Measurements from ENCODE around the gene PECR.

The PECR gene

DNA sequence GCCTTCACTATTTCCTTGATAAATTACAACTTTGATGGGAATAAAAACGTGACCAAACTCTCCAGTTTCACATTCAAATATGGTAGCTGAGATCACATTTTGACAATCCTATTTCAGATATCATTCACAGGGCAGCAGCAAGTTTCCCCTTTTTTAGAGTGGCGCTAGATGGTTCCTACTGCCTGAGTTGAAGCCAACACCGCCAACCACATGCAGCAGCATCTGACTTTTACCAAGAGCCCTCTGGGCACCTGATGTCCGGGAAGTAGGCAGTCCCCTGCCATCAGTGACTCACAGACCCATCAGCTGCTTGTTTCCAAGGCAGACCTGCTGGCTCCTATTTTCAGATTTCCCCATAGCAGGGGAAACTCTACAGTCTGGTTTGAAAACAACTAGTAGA lies 64.2 kb downstream of the PECR start:
- H3K4me1 ChIP-seq (ENCODE audit: control insufficient read depth in 1 of 2, insufficient read depth in 1 of 2, low read depth in 1 of 2, low read length in 1 of 2) = peaks cover 10 to 17% of the 10 kb centered on the region in 2 experiments
- H3K4me3 ChIP-seq (ENCODE audit: low read depth in 1 of 2, low read length in 1 of 2) = no peak overlapping the region
- no peak overlapping the region for H3K27ac ChIP-seq
- peaks cover 19% of the 10 kb centered on the region for H3K27me3 ChIP-seq
- peaks cover 10% of the 10 kb centered on the region for H3K36me3 ChIP-seq
- TF ChIP-seq, protein P1, sequence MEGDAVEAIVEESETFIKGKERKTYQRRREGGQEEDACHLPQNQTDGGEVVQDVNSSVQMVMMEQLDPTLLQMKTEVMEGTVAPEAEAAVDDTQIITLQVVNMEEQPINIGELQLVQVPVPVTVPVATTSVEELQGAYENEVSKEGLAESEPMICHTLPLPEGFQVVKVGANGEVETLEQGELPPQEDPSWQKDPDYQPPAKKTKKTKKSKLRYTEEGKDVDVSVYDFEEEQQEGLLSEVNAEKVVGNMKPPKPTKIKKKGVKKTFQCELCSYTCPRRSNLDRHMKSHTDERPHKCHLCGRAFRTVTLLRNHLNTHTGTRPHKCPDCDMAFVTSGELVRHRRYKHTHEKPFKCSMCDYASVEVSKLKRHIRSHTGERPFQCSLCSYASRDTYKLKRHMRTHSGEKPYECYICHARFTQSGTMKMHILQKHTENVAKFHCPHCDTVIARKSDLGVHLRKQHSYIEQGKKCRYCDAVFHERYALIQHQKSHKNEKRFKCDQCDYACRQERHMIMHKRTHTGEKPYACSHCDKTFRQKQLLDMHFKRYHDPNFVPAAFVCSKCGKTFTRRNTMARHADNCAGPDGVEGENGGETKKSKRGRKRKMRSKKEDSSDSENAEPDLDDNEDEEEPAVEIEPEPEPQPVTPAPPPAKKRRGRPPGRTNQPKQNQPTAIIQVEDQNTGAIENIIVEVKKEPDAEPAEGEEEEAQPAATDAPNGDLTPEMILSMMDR (IDR thresholded peaks at IDR 0.05) = no peak
- H3K9me3 ChIP-seq = no peaks in the 10 kb centered on the region

DNA sequence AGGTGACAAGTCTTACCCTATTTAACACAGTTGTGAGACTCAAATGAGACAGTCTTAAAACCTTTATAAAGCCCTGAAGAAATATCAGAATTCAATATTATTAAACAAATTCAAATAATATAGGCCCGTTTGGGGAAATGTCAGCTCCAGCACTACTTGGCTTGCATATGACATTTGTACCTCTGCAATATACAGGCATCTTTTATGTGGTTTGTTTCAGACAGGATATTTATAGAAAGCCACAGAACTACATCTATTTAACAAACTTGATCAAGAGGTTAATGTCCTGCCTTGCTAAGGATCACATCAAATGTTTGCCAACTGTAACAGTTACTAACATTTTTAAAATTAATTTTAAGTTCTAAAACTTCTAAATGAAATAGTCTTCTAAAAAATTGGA lies 65.0 kb downstream of the PECR start:
- H3K9me3 ChIP-seq = no peaks in the 10 kb centered on the region
- TF ChIP-seq, protein P1 (IDR thresholded peaks at IDR 0.05) = no peak
- no peak overlapping the region for H3K27ac ChIP-seq
- H3K4me3 ChIP-seq (ENCODE audit: low read depth in 1 of 2, low read length in 1 of 2) = no peak overlapping the region
- peaks cover 10 to 17% of the 10 kb centered on the region in 2 experiments for H3K4me1 ChIP-seq (ENCODE audit: control insufficient read depth in 1 of 2, insufficient read depth in 1 of 2, low read depth in 1 of 2, low read length in 1 of 2)
- H3K36me3 ChIP-seq = peaks cover 7% of the 10 kb centered on the region
- peaks cover 27% of the 10 kb centered on the region for H3K27me3 ChIP-seq

DNA sequence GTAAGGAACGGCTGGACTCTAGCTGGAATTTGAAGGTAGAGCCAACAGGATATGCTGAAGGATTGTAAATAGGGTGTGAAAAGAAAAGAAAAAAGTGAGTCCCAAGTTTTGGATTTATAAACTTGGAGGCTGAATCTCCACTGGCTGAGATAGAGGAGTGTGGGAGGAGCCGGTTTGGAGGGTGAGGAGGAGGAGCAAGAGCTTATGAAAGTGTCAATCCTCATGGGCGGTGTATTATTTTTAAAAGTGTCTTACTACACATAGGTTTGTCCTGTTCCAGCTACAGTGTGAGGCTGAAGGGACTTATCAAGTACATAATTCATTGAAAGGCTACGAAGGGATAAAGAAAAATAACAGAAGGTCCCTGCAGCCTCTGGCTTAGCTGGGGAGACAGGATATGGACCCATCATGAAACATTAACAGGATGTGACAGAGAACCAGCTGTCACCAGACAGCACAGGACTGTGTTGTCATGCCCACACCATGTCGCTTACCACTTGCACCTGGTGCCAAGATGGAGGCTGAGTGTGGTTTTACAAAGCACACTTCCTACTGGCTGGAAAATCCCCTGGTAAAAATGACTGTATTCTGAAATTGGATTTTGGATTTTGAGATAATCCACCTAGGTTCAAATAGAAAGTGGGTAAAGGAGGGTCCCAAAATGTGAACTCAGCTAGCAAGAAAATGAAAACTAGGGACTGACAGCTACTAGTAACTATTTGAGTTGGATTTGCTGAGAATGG lies 65.7 kb downstream of the PECR start:
- TF ChIP-seq, protein P1 (IDR thresholded peaks at IDR 0.05) = no peak
- H3K27ac ChIP-seq = no peak overlapping the region
- no peaks in the 10 kb centered on the region for H3K9me3 ChIP-seq
- H3K4me3 ChIP-seq (ENCODE audit: low read depth in 1 of 2, low read length in 1 of 2) = no peak overlapping the region
- H3K36me3 ChIP-seq = peaks cover 4% of the 10 kb centered on the region
- H3K4me1 ChIP-seq (ENCODE audit: control insufficient read depth in 1 of 2, insufficient read depth in 1 of 2, low read depth in 1 of 2, low read length in 1 of 2) = peaks cover 10 to 17% of the 10 kb centered on the region in 2 experiments
- H3K27me3 ChIP-seq = peaks cover 32% of the 10 kb centered on the region

DNA sequence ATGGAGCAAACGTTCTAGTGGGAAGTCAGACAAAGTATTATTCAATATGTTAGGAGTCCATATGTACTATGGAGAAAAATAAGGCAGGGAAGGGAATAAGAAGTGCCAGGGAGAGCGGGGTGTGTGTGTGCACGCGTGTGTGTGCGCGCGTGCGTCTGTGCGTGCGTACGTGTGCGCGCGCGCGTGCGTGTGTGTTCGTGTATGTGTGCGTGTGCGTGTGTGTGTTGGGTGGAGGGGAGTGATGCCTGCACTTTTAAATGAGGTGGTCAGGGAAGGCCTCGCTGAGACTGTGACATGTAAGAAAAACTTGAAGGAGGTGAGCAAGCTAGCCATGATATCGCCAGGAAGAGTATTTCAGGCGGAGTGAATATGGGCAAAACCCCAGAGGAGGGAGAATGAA lies 66.6 kb downstream of the PECR start:
- Histone ChIP-seq H3K9me3 (no peaks in the 10 kb centered on the region), H3K27ac (no peak overlapping the region), H3K4me3 (ENCODE audit: low read depth in 1 of 2, low read length in 1 of 2) (no peak overlapping the region), H3K4me1 (ENCODE audit: control insufficient read depth in 1 of 2, insufficient read depth in 1 of 2, low read depth in 1 of 2, low read length in 1 of 2) (peaks cover 10 to 17% of the 10 kb centered on the region in 2 experiments), H3K36me3 (peaks cover 4% of the 10 kb centered on the region), H3K27me3 (peaks cover 32% of the 10 kb centered on the region)
- TF ChIP-seq, protein P1 (IDR thresholded peaks at IDR 0.05) = no peak

DNA sequence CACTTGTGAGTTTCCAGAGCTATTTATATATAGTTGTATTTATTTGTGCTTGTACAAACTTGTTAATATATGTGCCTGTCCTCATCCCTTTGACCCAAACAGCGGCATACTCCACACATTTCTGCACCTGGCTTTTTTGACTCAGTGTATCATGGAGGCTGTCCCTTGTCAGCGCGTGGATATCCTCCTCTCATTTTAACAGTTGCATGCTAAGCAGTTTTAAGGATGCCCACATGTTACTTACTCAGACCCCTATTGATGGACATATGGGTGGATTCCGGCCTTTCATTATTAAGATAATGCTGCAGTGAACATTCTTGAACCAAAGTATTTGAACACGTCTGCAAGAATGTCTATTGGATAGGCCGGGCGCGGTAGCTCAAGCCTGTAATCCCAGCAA lies 67.6 kb downstream of the PECR start:
- Histone ChIP-seq H3K4me3 (ENCODE audit: low read depth in 1 of 2, low read length in 1 of 2) (no peak overlapping the region), H3K27me3 (peaks cover 32% of the 10 kb centered on the region), H3K36me3 (peaks cover 4% of the 10 kb centered on the region), H3K9me3 (no peaks in the 10 kb centered on the region), H3K27ac (no peak overlapping the region), H3K4me1 (ENCODE audit: control insufficient read depth in 1 of 2, insufficient read depth in 1 of 2, low read depth in 1 of 2, low read length in 1 of 2) (peaks cover 10 to 17% of the 10 kb centered on the region in 2 experiments)
- TF ChIP-seq, protein P1 (IDR thresholded peaks at IDR 0.05) = no peak

All from neutrophil (primary cell).